Epithelial cell of umbilical artery (primary cell): ENCODE measurements around the gene NAA60. TPM values are rescaled to one million over a fixed set of nuclear protein-coding genes. Genes with fewer than 3 reads are reported as not detected.

Experiments used
- total RNA-seq: library from RNA; depleted of rRNA; stranded (reverse); fragments of >200 nt; gene quantifications from 2 replicates; pipeline ENCODE4 v1.2.3, GENCODE V29; 2014

Gene NAA60
- total RNA-seq, result 11.0 and 27.5 TPM in 2 replicates

GRCh38 chr16:3443108-3444031, at the start of gene NAA60, which contains the start of gene ZNF597:
Gene NAA60 (plus strand): TSS chr16:3443680. CDS start chr16:3476228, 32,548 bp downstream.
Gene ZNF597 (minus strand): TSS chr16:3443504. CDS start chr16:3443153, 351 bp downstream.

GRCh38 chr16:3400779-3401688, 42.4 kb upstream of the NAA60 start, which contains the start of the genes ZNF174 and ZSCAN32:
Gene ZNF174 (plus strand): TSS chr16:3401215. CDS start chr16:3402005, 790 bp downstream.
Gene ZSCAN32 (minus strand): TSS chr16:3401004. CDS start chr16:3397557, 3,447 bp downstream.

GRCh38 chr16:3495176-3495575, 51.7 kb downstream of the NAA60 start, which contains the start of gene C16orf90:
Gene C16orf90 (minus strand): TSS chr16:3495489. CDS start chr16:3495421, 68 bp downstream.

Other genes starting within 250 kb of the NAA60 start
- gene ZNF200, start 208.5 kb upstream of the NAA60 start, total RNA-seq, result 10.1 and 11.9 TPM in 2 replicates
- not detected in 2 replicates for gene MEFV, start 187.0 kb upstream of the NAA60 start, total RNA-seq
- 45.5 and 54.9 TPM in 2 replicates for gene ZNF263, start 160.2 kb upstream of the NAA60 start, total RNA-seq
- 2.3 TPM in 2 replicates for gene TIGD7, start 138.2 kb upstream of the NAA60 start, total RNA-seq
- gene ZNF75A, start 138.2 kb upstream of the NAA60 start, total RNA-seq, result 15.3 and 20.4 TPM in 2 replicates
- 0.15 TPM in 1 of 2 replicates, not detected in the other for gene OR2C1, start 87.8 kb upstream of the NAA60 start, total RNA-seq
- gene ZSCAN32, start 42.7 kb upstream of the NAA60 start, total RNA-seq, result 9.1 and 10.1 TPM in 2 replicates
- gene ZNF174, start 42.5 kb upstream of the NAA60 start, total RNA-seq, result 4.3 and 4.9 TPM in 2 replicates
- gene ZNF597, start 176 bp upstream of the NAA60 start, total RNA-seq, result 1.9 and 2.6 TPM in 2 replicates
- not detected in 2 replicates for gene C16orf90, start 51.8 kb downstream of the NAA60 start, total RNA-seq
- gene CLUAP1, start 57.3 kb downstream of the NAA60 start, total RNA-seq, result 14.3 and 22.0 TPM in 2 replicates
- gene NLRC3, start 133.7 kb downstream of the NAA60 start, total RNA-seq, result 2.9 and 10.4 TPM in 2 replicates
- gene SLX4, start 167.9 kb downstream of the NAA60 start, total RNA-seq, result 2.6 and 2.9 TPM in 2 replicates
- 5.8 and 12.2 TPM in 2 replicates for gene DNASE1, start 211.0 kb downstream of the NAA60 start, total RNA-seq